Mesenchymal stem cell (in vitro differentiated cells and primary cell): ENCODE data around the gene CHMP3.

ENCODE experiments used
- DNase-seq: peaks from one replicate; pipeline ENCODE4 v3.0.0-alpha.2; 2013
- H2AFZ ChIP-seq: one replicate; pipeline ENCODE4 v1.6.1; 2013; ENCODE audit warnings: low read depth, mild to moderate bottlenecking, control low read depth, inconsistent platforms, low read length, moderate library complexity
- H2AK5ac ChIP-seq: 2 replicates; pipeline ENCODE4 v1.6.1; 2013; ENCODE audit warnings: low read length, moderate library complexity, mild to moderate bottlenecking, inconsistent platforms; ENCODE audit not compliant: severe bottlenecking
- H2BK120ac ChIP-seq: one replicate; pipeline ENCODE4 v1.6.1; 2013; ENCODE audit warnings: low read depth, mild to moderate bottlenecking, inconsistent platforms, low read length, moderate library complexity
- H2BK12ac ChIP-seq, 2 experiments: one replicate each; pipeline ENCODE4 v1.6.1; 2013; ENCODE audit warnings: inconsistent platforms in 2 of 2, low read length in 2 of 2, mild to moderate bottlenecking in 2 of 2, moderate library complexity in 2 of 2, control low read depth in 1 of 2
- H2BK15ac ChIP-seq: one replicate; pipeline ENCODE4 v1.6.1; 2013; ENCODE audit warnings: mild to moderate bottlenecking, low read depth, inconsistent platforms; ENCODE audit not compliant: poor library complexity, severe bottlenecking
- H2BK5ac ChIP-seq: 2 replicates; pipeline ENCODE4 v1.6.1; 2013; ENCODE audit warnings: low read depth, mild to moderate bottlenecking, low read length, control low read depth, inconsistent platforms; ENCODE audit not compliant: poor library complexity, severe bottlenecking
- H3K14ac ChIP-seq, 2 experiments: one replicate each; pipeline ENCODE4 v1.6.1; 2013; ENCODE audit warnings: inconsistent platforms in 2 of 2, low read length in 2 of 2, control low read depth in 1 of 2, mild to moderate bottlenecking in 1 of 2, moderate library complexity in 1 of 2
- H3K18ac ChIP-seq, 2 experiments: one replicate each; pipeline ENCODE4 v1.6.1; 2013; ENCODE audit warnings: inconsistent platforms in 2 of 2, low read length in 2 of 2, control low read depth in 1 of 2, low read depth in 1 of 2, mild to moderate bottlenecking in 1 of 2
- H3K23ac ChIP-seq, 2 experiments: one replicate each; pipeline ENCODE4 v1.6.1; 2013; ENCODE audit warnings: inconsistent platforms in 2 of 2, low read length in 2 of 2, mild to moderate bottlenecking in 2 of 2, moderate library complexity in 2 of 2, control low read depth in 1 of 2
- H3K27ac ChIP-seq: 2 replicates; pipeline ENCODE4 v1.5.1; 2013; ENCODE audit warnings: mild to moderate bottlenecking, moderate library complexity, low read length, control low read depth, inconsistent platforms; ENCODE audit not compliant: poor library complexity, severe bottlenecking
- H3K27me3 ChIP-seq, 2 experiments: 2 replicates each; pipeline versions ENCODE4 v1.6.1 to v1.7.0; 2013; ENCODE audit warnings: low read length in 2 of 2, mild to moderate bottlenecking in 2 of 2, moderate library complexity in 2 of 2, control low read depth in 1 of 2, inconsistent platforms in 1 of 2; ENCODE audit not compliant: control insufficient read depth in 1 of 2, insufficient read depth in 1 of 2
- H3K36me3 ChIP-seq, 2 experiments: 2 replicates each; pipeline versions ENCODE4 v1.6.1 to v1.7.0; 2013; ENCODE audit warnings: low read length in 2 of 2, control low read depth in 1 of 2, inconsistent platforms in 1 of 2, low read depth in 1 of 2, mild to moderate bottlenecking in 1 of 2; ENCODE audit not compliant: insufficient read depth in 2 of 2, control insufficient read depth in 1 of 2
- H3K4ac ChIP-seq, 2 experiments: one replicate each; pipeline ENCODE4 v1.6.1; 2013; ENCODE audit warnings: inconsistent platforms in 2 of 2, low read length in 2 of 2, mild to moderate bottlenecking in 2 of 2, moderate library complexity in 2 of 2, control low read depth in 1 of 2, low read depth in 1 of 2
- H3K4me1 ChIP-seq: 2 replicates; pipeline ENCODE4 v1.6.1; 2013; ENCODE audit warnings: low read depth, low read length, control low read depth; ENCODE audit not compliant: control insufficient read depth, insufficient read depth
- H3K4me2 ChIP-seq: 2 replicates; pipeline ENCODE4 v1.6.1; 2013; ENCODE audit warnings: low read length, mild to moderate bottlenecking, inconsistent platforms; ENCODE audit not compliant: poor library complexity, severe bottlenecking
- H3K4me3 ChIP-seq, 2 experiments: 2 replicates each; pipeline versions ENCODE4 v1.5.1 to v1.7.0; 2013; ENCODE audit warnings: low read length in 2 of 2, mild to moderate bottlenecking in 2 of 2, control low read depth in 1 of 2, low read depth in 1 of 2; ENCODE audit not compliant: insufficient read depth in 1 of 2
- H3K79me1 ChIP-seq: replicated peaks from 2 replicates; pipeline ENCODE4 v1.6.1; 2013; ENCODE audit warnings: mild to moderate bottlenecking, control low read depth, low read length, inconsistent platforms; ENCODE audit not compliant: poor library complexity, severe bottlenecking
- H3K9ac ChIP-seq: 2 replicates; pipeline ENCODE4 v1.7.0; 2013; ENCODE audit warnings: mild to moderate bottlenecking, low read length, moderate library complexity
- H3K9me3 ChIP-seq: 2 replicates; pipeline ENCODE4 v1.7.0; 2013; ENCODE audit warnings: mild to moderate bottlenecking, low read length; ENCODE audit not compliant: control insufficient read depth
- H4K8ac ChIP-seq: one replicate; pipeline ENCODE4 v1.6.1; 2013; ENCODE audit warnings: inconsistent platforms, mild to moderate bottlenecking, low read length, moderate library complexity
- H4K91ac ChIP-seq: one replicate; pipeline ENCODE4 v1.6.1; 2013; ENCODE audit warnings: mild to moderate bottlenecking, low read length, inconsistent platforms
- WGBS: methylation state at CpG from one replicate; pipeline ENCODE4 v1.1.7; 2013; ENCODE audit warnings: mixed read lengths; 5-methylcytosine and 5-hydroxymethylcytosine counted together

The CHMP3 gene

GRCh38 chr2:86487062-86487461, 76.2 kb downstream of the CHMP3 start:
- H4K8ac ChIP-seq = no peak overlapping the region
- H2BK5ac ChIP-seq = no peak overlapping the region
- H3K4ac ChIP-seq = no peak overlapping the region
- H3K36me3 ChIP-seq = peaks cover 30 to 100% of the 10 kb centered on the region in 2 experiments
- no peak overlapping the region for H3K4me3 ChIP-seq
- H2BK12ac ChIP-seq = no peak overlapping the region
- 100% methylated on average over 2 of the region's 2 CpGs for WGBS
- H3K27me3 ChIP-seq = no peaks in the 10 kb centered on the region
- no peak overlapping the region for H2AK5ac ChIP-seq
- H3K9ac ChIP-seq = no peak overlapping the region
- H3K4me2 ChIP-seq = no peak overlapping the region
- H2AFZ ChIP-seq = no peak overlapping the region
- no peak overlapping the region for H4K91ac ChIP-seq
- H3K18ac ChIP-seq = no peak overlapping the region
- no peaks in the 10 kb centered on the region for H3K9me3 ChIP-seq
- no peak overlapping the region for H3K23ac ChIP-seq
- no peaks in the 10 kb centered on the region for H3K4me1 ChIP-seq
- no peak overlapping the region for H2BK15ac ChIP-seq
- H3K79me1 ChIP-seq = peaks cover 19% of the 10 kb centered on the region
- no peak overlapping the region for H3K27ac ChIP-seq
- no peak overlapping the region for H2BK120ac ChIP-seq
- H3K14ac ChIP-seq = no peak overlapping the region
- DNase-seq = no peak

- peaks cover 27 to 100% of the 10 kb centered on the region in 2 experiments for H3K36me3 ChIP-seq
- H3K27ac ChIP-seq = no peak overlapping the region
- H3K27me3 ChIP-seq = no peaks in the 10 kb centered on the region
- H3K4me1 ChIP-seq = no peaks in the 10 kb centered on the region
- H4K8ac ChIP-seq = no peak overlapping the region
- no peak overlapping the region for H2AFZ ChIP-seq
- no peak overlapping the region for H3K4ac ChIP-seq
- H2AK5ac ChIP-seq = no peak overlapping the region
- no peak overlapping the region for H2BK15ac ChIP-seq
- H3K4me2 ChIP-seq = no peak overlapping the region
- no peak overlapping the region for H2BK120ac ChIP-seq
- H4K91ac ChIP-seq = no peak overlapping the region
- no peak for DNase-seq
- no peak overlapping the region for H2BK12ac ChIP-seq
- WGBS = 100% methylated on average over 1 of the region's 3 CpGs
- no peak overlapping the region for H3K23ac ChIP-seq
- no peak overlapping the region for H3K14ac ChIP-seq
- no peak overlapping the region for H3K4me3 ChIP-seq
- H3K9ac ChIP-seq = no peak overlapping the region
- no peak overlapping the region for H2BK5ac ChIP-seq
- H3K18ac ChIP-seq = no peak overlapping the region
- H3K9me3 ChIP-seq = no peaks in the 10 kb centered on the region
- H3K79me1 ChIP-seq = peaks cover 18% of the 10 kb centered on the region
Measured at GRCh38 chr2:86485802-86486201, 77.4 kb downstream of the CHMP3 start.

- H3K36me3 ChIP-seq = peaks cover 29 to 100% of the 10 kb centered on the region in 2 experiments
Measured at GRCh38 chr2:86485103-86485502, 78.1 kb downstream of the CHMP3 start.

GRCh38 chr2:86484385-86484784, 78.9 kb downstream of the CHMP3 start:
- Histone ChIP-seq H3K14ac (no peak overlapping the region), H2BK12ac (no peak overlapping the region), H2BK15ac (no peak overlapping the region), H3K9ac (no peak overlapping the region), H3K27me3 (no peaks in the 10 kb centered on the region), H3K4me1 (no peaks in the 10 kb centered on the region), H3K79me1 (peaks cover 20% of the 10 kb centered on the region), H3K9me3 (no peaks in the 10 kb centered on the region), H4K91ac (no peak overlapping the region), H2AFZ (no peak overlapping the region), H3K27ac (no peak overlapping the region), H3K4me3 (no peak overlapping the region), H4K8ac (no peak overlapping the region), H3K4ac (no peak overlapping the region), H2BK120ac (no peak overlapping the region), H3K18ac (no peak overlapping the region), H3K36me3 (peaks cover 31 to 100% of the 10 kb centered on the region in 2 experiments), H2AK5ac (no peak overlapping the region), H3K23ac (no peak overlapping the region), H3K4me2 (no peak overlapping the region), H2BK5ac (no peak overlapping the region)
- no peak for DNase-seq
- WGBS = 100% methylated on average over 3 of the region's 3 CpGs

More at GRCh38 chr2:86485103-86485502, 78.1 kb downstream of the CHMP3 start:
- Histone ChIP-seq H2AFZ (no peak overlapping the region), H3K4me1 (no peaks in the 10 kb centered on the region), H2BK12ac (no peak overlapping the region), H2AK5ac (no peak overlapping the region), H3K27me3 (no peaks in the 10 kb centered on the region), H3K4ac (no peak overlapping the region), H4K8ac (no peak overlapping the region), H3K4me3 (no peak overlapping the region), H2BK15ac (no peak overlapping the region), H3K9me3 (no peaks in the 10 kb centered on the region), H3K23ac (no peak overlapping the region), H3K27ac (no peak overlapping the region), H3K9ac (no peak overlapping the region), H3K18ac (no peak overlapping the region), H3K14ac (no peak overlapping the region), H2BK5ac (no peak overlapping the region), H3K4me2 (no peak overlapping the region), H4K91ac (no peak overlapping the region), H3K79me1 (peaks cover 20% of the 10 kb centered on the region), H2BK120ac (no peak overlapping the region)
- DNase-seq = peak; percentile 29
